Loucy (cell line): ENCODE data around the gene HDHD5.

ENCODE experiments used
- H2AFZ ChIP-seq: fragments of 200-600 bp; sonication (generic); 2 replicates; pipeline ENCODE4 v1.6.0; 2016; ENCODE audit warnings: antibody characterized with exemption, mild to moderate bottlenecking, low read length, moderate library complexity
- H3F3A ChIP-seq: fragments of 200-600 bp; 2 replicates; pipeline ENCODE4 v1.6.0; 2016; ENCODE audit warnings: antibody characterized with exemption, low read depth, mild to moderate bottlenecking
- H3K27me3 ChIP-seq: fragments of 200-600 bp; sonication (generic); 2 replicates; pipeline ENCODE4 v1.6.1; 2014; ENCODE audit warnings: low read length, mild to moderate bottlenecking; ENCODE audit not compliant: insufficient read depth, poor library complexity, severe bottlenecking
- H3K36me3 ChIP-seq: fragments of 200-600 bp; sonication (generic); 2 replicates; pipeline ENCODE4 v1.6.1; 2016; ENCODE audit warnings: low read length; ENCODE audit not compliant: insufficient read depth
- H3K4me1 ChIP-seq: fragments of 200-600 bp; sonication (generic); 2 replicates; pipeline ENCODE4 v1.5.1; 2014; ENCODE audit warnings: low read length, mild to moderate bottlenecking; ENCODE audit not compliant: insufficient read depth, poor library complexity, severe bottlenecking
- H3K4me2 ChIP-seq: fragments of 200-600 bp; sonication (generic); 2 replicates; pipeline ENCODE4 v1.6.0; 2014; ENCODE audit warnings: antibody characterized with exemption, low read length, low read depth, mild to moderate bottlenecking; ENCODE audit not compliant: poor library complexity, severe bottlenecking
- H3K4me3 ChIP-seq: fragments of 200-600 bp; sonication (generic); 2 replicates; pipeline ENCODE4 v1.5.1; 2014; ENCODE audit warnings: low read length, mild to moderate bottlenecking, mixed read lengths; ENCODE audit not compliant: poor library complexity, severe bottlenecking
- H3K79me2 ChIP-seq: fragments of 200-600 bp; sonication (generic); 2 replicates; pipeline ENCODE4 v1.6.1; 2014; ENCODE audit warnings: low read length; ENCODE audit not compliant: insufficient read depth
- H3K9ac ChIP-seq: fragments of 200-600 bp; sonication (generic); 2 replicates; pipeline ENCODE4 v1.6.0; 2014; ENCODE audit warnings: mild to moderate bottlenecking, low read depth, low read length, moderate library complexity; ENCODE audit not compliant: poor library complexity, severe bottlenecking
- H3K9me2 ChIP-seq: fragments of 200-600 bp; sonication (generic); replicated peaks from 2 replicates; pipeline ENCODE4 v1.6.1; 2016; ENCODE audit warnings: low read depth, low read length, mixed read lengths
- H3K9me3 ChIP-seq: fragments of 200-600 bp; sonication (generic); 2 replicates; pipeline ENCODE4 v1.6.1; 2014; ENCODE audit warnings: mild to moderate bottlenecking, antibody characterized with exemption, low read length, low read depth; ENCODE audit not compliant: insufficient read depth
- H4K20me1 ChIP-seq: fragments of 200-600 bp; sonication (generic); 2 replicates; pipeline ENCODE4 v1.6.0; 2014; ENCODE audit warnings: antibody characterized with exemption, low read length, mild to moderate bottlenecking; ENCODE audit not compliant: insufficient read depth, poor library complexity, severe bottlenecking
- EZH2phosphoT487 ChIP-seq: fragments of 200-600 bp; IDR thresholded peaks from 2 replicates; pipeline ENCODE4 v1.6.1; 2018; ENCODE audit warnings: antibody characterized with exemption, mild to moderate bottlenecking, moderate library complexity, borderline replicate concordance
- TF ChIP-seq, protein P1 (sequence below): fragments of 200-600 bp; sonication (generic); conservative IDR thresholded peaks from 2 replicates; pipeline ENCODE4 v1.5.1; 2014; ENCODE audit warnings: mild to moderate bottlenecking, antibody characterized with exemption, low read length

The HDHD5 gene

DNA sequence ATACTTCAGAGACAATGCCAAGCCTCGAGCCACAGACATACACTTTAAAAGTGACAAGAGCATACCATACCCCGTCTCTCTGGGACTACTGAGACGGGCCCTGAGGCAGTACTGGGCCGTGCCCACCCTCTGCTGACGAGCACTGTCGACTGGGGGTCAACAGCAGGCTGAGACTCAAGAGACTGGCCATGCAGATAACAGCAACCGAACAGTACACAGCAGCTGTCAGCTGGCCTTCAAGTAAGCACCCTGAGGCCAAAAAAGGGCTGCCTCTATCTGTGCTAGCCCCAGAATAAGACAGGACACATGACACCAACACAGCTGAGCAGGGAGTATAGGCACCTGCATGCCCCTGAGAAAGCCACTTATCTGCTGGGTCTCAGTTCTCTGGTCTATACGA, 19.1 kb downstream of the HDHD5 start:
- Histone ChIP-seq H2AFZ (no peak overlapping the region), H3K9me3 (no peaks in the 10 kb centered on the region), H3K4me3 (no peak overlapping the region), H3K9me2 (no peaks in the 10 kb centered on the region), H3K4me2 (no peak overlapping the region), H4K20me1 (no peaks in the 10 kb centered on the region), H3K9ac (no peak overlapping the region), H3K27me3 (no peaks in the 10 kb centered on the region), H3F3A (no peaks in the 10 kb centered on the region), H3K36me3 (peaks cover 78% of the 10 kb centered on the region; the same call in 1 of the 2 replicates), H3K4me1 (no peaks in the 10 kb centered on the region), H3K79me2 (no peaks in the 10 kb centered on the region)
- TF ChIP-seq, protein P1, sequence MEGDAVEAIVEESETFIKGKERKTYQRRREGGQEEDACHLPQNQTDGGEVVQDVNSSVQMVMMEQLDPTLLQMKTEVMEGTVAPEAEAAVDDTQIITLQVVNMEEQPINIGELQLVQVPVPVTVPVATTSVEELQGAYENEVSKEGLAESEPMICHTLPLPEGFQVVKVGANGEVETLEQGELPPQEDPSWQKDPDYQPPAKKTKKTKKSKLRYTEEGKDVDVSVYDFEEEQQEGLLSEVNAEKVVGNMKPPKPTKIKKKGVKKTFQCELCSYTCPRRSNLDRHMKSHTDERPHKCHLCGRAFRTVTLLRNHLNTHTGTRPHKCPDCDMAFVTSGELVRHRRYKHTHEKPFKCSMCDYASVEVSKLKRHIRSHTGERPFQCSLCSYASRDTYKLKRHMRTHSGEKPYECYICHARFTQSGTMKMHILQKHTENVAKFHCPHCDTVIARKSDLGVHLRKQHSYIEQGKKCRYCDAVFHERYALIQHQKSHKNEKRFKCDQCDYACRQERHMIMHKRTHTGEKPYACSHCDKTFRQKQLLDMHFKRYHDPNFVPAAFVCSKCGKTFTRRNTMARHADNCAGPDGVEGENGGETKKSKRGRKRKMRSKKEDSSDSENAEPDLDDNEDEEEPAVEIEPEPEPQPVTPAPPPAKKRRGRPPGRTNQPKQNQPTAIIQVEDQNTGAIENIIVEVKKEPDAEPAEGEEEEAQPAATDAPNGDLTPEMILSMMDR = no peak
- TF ChIP-seq EZH2phosphoT487 = no peak

DNA sequence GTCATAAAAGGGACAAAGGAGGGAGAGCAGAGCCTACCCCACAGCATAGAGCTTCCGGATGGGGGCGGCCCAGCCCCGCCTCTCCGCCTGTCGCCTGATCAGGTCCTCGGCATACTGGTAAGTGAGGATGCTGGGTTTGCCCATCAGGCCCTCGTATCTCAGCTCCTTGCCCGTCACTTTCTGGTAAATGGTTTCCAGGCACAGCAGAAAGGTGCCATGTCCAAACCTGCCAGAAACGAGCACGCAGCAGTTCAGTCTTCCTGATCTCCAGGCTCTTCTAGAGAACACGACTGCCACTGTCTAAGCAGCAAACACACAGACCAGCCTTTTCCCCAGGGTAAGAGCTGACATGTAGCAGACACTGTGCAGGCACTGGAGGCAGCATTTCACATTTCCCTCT, 20.6 kb downstream of the HDHD5 start:
- Histone ChIP-seq H3K79me2 (no peaks in the 10 kb centered on the region), H3K27me3 (no peaks in the 10 kb centered on the region), H3K4me3 (no peak overlapping the region), H3K4me2 (no peak overlapping the region), H3K9me3 (no peaks in the 10 kb centered on the region), H3K9ac (no peak overlapping the region), H3K36me3 (peaks cover 65% of the 10 kb centered on the region; the same call in 1 of the 2 replicates), H3K4me1 (no peaks in the 10 kb centered on the region), H4K20me1 (no peaks in the 10 kb centered on the region), H2AFZ (no peak overlapping the region), H3K9me2 (no peaks in the 10 kb centered on the region), H3F3A (no peaks in the 10 kb centered on the region)
- no peak for TF ChIP-seq EZH2phosphoT487
- TF ChIP-seq, protein P1 = no peak

DNA sequence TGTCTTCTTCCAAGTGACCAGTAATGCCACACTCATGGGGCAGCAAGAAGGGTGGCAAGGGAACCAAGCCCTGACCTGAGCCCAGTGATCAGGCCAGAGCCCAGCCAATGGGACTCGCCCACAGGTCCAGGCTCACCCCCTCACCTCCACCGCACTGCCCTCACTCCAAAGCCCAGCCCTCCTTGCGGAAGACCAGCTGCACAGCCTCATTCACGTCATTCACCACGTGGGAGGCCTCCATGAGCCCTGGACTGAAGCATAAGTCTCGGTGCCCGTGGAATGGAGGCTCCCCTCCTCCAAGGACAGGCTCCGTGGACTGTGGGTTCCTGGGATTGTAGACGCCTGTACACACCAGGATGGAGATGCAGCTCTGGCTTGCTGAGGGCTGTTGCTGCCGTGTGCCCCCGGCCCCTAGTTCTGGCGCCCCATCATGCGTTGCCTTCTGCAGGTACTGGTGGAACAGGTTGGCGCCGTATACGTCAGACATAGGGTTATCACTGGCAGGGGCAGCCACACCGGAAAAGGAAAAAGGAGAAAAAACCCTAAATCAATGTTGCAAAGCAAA, 21.1 kb downstream of the HDHD5 start:
- no peaks in the 10 kb centered on the region for H3K79me2 ChIP-seq
- no peaks in the 10 kb centered on the region for H3K27me3 ChIP-seq
- H3F3A ChIP-seq = no peaks in the 10 kb centered on the region
- H3K9ac ChIP-seq = no peak overlapping the region
- H3K9me3 ChIP-seq = no peaks in the 10 kb centered on the region
- no peak overlapping the region for H2AFZ ChIP-seq
- no peaks in the 10 kb centered on the region for H3K4me1 ChIP-seq
- peaks cover 62% of the 10 kb centered on the region; the same call in 1 of the 2 replicates for H3K36me3 ChIP-seq
- H3K9me2 ChIP-seq = no peaks in the 10 kb centered on the region
- TF ChIP-seq, protein P1 = no peak
- TF ChIP-seq EZH2phosphoT487 = no peak
- H3K4me3 ChIP-seq = no peak overlapping the region
- no peaks in the 10 kb centered on the region for H4K20me1 ChIP-seq
- no peak overlapping the region for H3K4me2 ChIP-seq
